NOMO-1 treated with dmso at 0.1 percent for 144 hours (cell line): ENCODE results near the gene NAGLU.
"Not testable (repeated sequence)": the region's sequence is repeated elsewhere in the genome, so short reads cannot be mapped to it uniquely, and the experiment has no call there.

Experiments used
- DNase-seq: peaks from one replicate; lab custom pipeline; 2025; ENCODE audit not compliant: unreplicated experiment; lab: John Stamatoyannopoulos, UW

NAGLU gene

DNA sequence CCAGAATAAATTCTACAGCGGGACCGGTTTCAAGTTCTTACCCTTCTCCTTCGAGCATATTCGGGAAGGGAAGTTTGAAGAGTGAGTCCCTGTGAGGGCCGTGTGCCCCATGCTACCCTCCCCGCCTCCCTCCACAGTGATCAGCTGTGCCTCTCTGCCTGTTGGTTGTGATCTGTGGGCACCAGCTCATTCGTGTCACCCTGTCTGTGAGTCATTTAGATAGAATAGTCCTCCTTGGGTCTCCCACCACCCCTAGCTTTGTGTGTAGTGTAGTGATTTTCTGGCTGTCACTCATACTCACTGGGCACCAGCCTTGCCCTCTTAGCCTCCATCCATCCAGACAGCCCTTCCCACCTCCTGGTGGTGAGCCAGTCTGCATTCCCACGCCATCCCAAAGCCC lies 15.0 kb upstream of the NAGLU start:
- no peak for DNase-seq

DNA sequence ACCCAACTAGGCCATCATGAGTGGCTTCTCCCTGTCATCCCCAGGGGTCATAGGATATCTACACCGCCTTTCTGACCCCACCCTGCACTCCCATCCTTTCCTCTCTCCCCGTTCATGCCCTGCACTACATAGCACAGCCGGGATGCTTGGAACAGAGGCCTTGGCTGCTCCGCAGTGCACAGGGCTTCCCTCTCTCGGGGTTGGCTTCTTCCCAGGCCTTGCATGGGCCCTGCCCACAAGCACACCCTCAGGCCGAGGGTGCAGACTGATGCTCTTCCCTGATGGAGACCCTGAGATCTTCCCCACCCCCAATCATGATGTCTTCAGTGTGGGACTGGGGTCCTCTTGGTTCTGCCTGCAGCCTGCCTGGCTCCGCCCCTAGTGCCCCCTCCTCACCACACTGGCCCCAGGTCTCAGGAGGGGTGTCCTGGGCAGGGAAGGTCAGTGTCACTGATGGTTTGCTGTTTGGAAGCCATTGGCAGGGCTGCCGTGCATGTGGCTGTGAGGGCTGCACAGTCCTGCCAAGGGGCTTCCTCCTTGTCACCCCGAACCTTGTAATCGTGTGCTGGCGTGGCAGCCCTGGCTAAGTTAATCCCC lies 14.3 kb upstream of the NAGLU start:
- no peak for DNase-seq

DNA sequence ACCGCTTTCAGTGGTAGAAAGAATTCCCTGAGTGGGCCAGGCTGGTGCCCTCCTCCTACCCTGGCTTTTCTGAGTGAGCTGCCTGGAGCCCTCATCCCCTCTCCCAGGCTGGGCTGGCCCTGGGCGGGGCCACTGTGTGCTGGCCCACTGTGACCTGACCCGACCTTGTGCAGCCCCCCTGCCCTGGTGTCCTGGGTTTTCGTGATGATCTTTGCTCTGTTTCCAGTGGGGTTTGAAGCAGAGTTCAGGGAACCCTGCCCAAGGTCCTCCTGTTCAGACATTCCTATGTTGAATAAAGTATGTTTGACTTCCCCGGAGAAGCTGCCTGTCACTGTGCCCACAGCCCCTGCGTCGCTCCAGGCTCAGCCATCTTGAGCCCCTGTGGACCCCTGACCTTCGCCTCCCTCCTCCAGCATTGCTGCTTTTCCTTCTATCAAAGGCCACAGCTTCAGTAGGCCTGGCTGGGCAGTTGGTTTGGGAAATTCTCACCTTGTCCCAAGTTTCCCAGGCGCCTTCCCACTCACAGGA lies 13.7 kb upstream of the NAGLU start:
- no peak for DNase-seq

GRCh38 chr17:42522798-42523278 lies 13.2 kb upstream of the NAGLU start:
- no peak for DNase-seq

DNA sequence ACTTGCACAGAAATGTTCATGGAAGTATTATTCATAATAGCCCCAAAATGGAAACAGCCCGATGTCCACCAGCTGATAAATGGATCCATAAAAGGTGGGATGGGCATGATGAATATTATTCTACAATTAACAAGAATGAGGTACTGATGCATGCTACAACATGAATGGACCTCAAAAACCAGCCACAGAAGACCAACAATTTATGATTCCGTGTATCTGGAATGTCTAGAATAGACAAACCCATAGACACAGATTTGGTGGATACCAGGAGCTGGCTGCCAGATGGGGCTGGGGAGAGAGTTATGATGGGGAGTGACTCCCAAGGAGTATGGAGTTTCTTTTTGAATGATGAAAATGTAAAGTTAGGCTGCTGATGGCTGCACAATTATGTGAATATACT lies 10.8 kb upstream of the NAGLU start:
- DNase-seq = no peak

DNA sequence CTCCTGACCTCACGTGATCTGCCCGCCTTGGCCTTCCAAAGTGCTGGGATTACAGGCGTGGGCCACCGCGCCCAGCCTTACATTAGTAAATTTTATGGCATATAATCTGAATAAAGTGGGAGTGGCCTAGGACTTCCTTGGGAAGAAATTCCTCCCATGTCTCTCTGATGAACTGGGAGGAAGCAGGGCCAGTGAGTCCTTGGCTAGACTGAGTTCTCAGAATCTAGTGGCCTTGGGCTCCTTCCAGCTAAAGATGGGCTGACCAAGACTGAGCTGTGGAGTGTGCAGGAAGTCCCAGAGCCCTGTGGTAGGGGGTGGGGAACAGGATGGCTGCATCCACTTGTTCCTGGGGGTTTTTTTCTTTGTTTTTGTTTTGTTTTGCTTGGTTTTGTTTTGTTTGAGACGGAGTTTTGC lies 10.0 kb upstream of the NAGLU start:
- no peak for DNase-seq

DNA sequence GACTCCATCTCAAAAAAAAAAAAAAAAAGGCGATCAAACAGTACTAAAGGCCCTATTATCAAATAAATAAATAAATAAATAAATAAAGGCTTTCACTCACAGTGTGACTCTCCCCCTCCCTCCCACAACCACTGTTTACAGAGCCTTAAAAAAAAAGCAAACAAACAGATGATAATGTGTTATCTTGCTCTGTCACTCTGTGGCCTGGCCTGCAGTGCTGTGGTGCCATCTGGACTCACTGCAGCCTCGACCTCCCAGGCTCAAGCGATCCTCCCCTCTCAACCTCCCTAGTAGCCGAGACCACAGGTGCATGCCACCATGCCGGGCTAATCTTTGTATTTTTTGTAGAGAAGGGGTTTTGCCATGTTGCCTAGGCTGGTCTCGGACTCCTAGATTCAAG lies 8.1 kb upstream of the NAGLU start:
- DNase-seq = no peak

DNA sequence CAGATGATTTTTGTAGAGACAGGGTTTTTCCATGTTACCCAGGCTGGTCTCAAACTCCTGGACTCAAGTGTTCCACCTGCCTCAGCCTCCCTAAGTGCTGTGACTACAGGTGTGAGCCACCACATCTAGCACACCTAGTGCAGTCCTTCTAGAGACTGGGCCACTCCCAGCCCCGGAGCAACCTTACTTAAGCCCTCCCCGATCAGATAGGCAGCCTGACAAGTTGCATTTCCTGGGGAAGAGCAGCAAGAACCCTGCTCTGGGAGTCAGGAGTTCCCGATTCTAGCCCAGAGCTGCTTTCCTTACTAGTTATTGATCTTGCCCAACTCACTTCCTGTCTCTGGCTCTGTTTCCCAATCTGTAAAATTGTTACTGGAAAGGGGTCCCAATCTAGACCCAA lies 7.0 kb upstream of the NAGLU start:
- no peak for DNase-seq

DNA sequence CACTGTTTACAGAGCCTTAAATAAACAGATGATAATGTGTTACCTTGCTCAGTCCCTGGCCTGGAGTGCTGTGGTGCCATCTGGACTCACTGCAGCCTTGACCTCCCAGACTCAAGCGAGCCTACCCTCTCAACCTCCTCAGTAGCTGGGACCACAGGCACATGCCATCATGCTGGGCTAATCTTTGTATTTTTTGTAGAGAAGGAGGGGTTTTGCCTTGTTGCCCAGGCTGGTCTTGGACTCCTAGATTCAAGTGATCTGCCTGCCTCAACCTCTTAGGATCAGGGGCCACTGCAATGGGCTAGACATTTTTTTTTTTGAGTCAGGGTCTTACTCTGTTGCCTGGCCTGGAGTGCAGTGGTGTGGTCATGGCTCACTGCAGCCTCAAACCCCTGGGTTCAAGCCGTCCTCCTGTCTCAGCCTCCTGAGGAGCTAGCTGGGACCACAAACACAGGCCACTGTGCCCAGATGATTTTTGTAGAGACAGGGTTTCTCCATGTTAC lies 5.0 kb upstream of the NAGLU start:
- DNase-seq = no peak

- DNase-seq = peak; percentile 21
Measured at GRCh38 chr17:42531455-42532354, 4.3 kb upstream of the NAGLU start.

DNA sequence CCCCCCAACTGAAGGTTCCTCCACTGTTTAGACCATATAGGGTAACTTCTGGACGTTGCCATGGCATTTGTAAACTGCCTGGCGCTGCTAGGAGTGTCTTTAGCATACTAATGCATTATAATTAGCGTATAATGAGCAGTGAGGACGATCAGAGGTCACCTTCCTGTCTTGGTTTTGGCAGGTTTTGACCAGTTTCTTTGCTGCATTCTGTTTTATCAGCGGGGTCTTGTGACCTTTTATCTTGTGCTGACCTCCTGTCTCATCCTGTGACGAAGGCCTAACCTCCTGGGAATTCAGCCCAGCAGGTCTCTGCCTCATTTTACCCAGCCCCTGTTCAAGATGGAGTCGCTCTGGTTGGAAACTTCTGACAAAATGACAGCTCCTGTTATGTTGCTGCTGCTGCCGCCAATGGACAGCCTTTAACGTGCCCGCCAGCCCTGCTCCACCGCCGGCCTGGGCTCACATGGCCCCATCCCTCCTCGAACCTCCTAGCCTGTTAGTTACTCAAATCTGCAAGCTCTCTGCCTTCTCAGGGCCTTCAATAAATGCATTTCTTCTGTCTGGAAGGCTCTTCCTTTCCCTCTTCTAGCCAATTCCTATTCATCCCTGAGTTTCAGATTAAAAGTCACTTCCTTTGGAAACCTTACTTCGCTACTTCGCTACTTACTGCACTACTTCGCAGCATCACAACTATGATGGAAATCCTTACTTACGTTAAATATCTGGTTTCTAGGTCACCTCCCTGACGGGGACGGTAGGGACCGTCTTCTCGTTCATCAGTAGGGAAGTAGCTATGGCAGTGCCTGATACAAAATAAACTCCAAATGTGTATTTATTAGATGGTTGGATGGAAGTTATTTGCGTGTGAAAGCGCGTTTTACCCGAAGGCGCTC lies 640 bp upstream of the NAGLU start:
- DNase-seq = no peak

DNA sequence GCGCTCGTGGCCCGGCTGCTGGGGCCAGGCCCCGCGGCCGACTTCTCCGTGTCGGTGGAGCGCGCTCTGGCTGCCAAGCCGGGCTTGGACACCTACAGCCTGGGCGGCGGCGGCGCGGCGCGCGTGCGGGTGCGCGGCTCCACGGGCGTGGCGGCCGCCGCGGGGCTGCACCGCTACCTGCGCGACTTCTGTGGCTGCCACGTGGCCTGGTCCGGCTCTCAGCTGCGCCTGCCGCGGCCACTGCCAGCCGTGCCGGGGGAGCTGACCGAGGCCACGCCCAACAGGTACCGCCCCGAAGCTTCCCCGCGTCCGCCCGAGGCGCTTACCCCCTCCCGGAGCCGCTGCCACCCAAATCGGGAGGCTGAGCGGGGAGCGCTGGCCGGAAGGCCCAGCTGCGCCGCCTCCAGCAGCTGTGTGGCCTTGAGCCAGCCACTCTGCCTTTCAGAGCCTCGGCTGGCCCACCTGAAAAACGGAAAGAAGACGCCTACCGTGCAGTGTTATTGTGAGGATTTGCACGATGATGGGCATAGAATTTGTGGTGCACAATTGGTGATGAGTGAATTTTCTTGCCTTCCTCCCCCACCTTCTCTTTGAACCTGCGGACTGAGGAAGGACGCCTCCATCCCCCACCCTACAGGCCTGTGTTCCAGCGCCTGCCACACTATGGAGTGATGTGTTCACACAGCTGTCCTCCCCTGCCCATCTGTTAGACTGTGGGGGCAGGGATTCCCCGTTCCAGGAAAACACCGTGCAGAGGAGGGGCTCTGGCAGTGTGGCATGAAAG lies 523 bp downstream of the NAGLU start:
- peak; percentile 44 for DNase-seq

- no peak for DNase-seq
Measured at GRCh38 chr17:42537156-42537805, 1.2 kb downstream of the NAGLU start.

- DNase-seq = no peak
Measured at GRCh38 chr17:42537826-42538451, 1.9 kb downstream of the NAGLU start.

GRCh38 chr17:42538482-42538881 lies 2.4 kb downstream of the NAGLU start:
- DNase-seq = no peak

DNA sequence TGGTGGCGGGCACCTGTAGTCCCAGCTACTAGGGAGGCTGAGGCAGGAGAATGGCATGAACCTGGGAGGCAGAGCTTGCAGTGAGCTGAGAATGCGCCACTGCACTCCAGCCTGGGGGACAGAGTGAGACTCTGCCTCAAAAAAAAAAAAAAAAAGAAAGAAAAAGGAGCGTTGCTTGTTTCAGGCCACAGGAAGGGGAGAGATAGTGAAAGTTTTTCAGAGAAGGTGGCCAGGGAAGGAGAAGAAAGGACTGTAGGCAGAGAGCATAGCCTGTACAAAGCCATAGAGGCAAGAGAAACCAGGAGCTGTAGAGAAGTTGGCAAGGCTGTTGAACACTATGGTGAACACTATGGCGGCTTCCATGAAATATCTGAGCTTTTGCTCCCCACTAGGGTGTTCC lies 4.5 kb downstream of the NAGLU start:
- not testable (repeated sequence) for DNase-seq

DNA sequence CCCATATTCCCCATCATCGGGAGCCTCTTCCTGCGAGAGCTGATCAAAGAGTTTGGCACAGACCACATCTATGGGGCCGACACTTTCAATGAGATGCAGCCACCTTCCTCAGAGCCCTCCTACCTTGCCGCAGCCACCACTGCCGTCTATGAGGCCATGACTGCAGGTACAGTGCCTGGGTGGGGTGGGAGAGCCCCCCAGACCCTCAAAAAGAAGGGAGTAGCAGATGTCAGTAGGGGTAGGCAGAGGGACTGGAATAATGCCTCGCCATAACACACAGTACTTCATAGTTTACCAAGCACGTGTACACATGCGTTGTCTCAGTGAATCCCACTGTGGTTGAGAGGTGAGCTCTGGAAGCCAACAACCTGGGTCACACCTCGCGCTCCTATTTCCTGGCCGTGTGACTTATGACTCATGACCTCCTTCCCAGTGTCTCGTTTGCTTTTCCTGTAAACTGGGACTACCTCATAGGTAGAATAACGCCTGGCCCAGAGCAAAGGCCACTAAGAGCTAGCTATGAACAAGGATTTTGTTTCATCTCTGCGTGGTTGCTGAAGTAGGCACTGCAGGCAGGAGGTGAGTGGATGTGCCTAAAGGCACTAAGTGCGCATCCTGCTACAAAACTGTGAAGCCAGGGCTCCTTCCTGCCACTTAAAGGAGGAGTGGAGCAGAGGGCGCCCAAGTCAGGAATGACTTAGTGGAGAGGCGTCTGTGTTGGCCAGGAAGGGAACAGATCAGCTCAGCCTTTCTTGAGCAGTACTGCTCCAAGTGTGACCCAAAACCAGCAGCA lies 5.2 kb downstream of the NAGLU start:
- DNase-seq = no peak
